Ovary (tissue), 3 donors: Measurements from ENCODE around the gene PCDHA6.

Experiments
- EP300 ChIP-seq: sonication (generic); formaldehyde crosslinking; IDR thresholded peaks from one replicate; pipeline ENCODE4 v1.6.1; 2017; ENCODE audit warnings: antibody characterized with exemption
- TF ChIP-seq, protein P1 (sequence below), 3 donors: fragments of 450-650 bp in 2 of 3; fragments of 200-600 bp in 1 of 3; IDR thresholded peaks; one replicate each; pipeline versions ENCODE4 v1.5.1 to v1.8.0; 2016 to 2022; ENCODE audit warnings: antibody characterized with exemption in 3 of 3, mild to moderate bottlenecking in 1 of 3
- donor health status: DM: no; HTN: no; CAD: no.

DNA sequence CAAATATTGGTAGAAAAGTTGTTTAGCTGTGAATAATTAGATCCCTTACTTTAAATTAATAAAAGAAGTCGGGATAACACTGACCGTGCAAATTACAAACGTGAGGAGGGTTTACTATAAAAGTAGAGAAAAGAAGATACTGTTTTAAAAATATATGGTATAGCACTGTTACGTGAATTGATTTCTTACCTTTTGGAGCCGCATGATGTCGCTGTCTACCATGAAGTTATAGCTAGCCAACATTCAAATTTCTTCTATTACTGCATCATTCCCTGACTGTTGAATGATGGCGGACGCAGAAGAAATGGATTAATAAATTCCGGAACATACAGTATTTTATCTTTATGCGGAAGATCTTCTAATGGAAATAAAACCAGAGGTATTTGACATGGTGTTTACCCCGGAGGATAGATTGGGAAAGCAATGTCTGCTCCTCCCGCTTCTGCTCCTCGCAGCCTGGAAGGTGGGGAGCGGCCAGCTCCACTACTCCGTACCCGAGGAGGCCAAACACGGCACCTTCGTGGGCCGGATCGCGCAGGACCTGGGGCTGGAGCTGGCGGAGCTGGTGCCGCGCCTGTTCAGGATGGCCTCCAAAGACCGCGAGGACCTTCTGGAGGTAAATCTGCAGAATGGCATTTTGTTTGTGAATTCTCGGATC, at the start of gene PCDHA6:
- TF ChIP-seq, protein P1, sequence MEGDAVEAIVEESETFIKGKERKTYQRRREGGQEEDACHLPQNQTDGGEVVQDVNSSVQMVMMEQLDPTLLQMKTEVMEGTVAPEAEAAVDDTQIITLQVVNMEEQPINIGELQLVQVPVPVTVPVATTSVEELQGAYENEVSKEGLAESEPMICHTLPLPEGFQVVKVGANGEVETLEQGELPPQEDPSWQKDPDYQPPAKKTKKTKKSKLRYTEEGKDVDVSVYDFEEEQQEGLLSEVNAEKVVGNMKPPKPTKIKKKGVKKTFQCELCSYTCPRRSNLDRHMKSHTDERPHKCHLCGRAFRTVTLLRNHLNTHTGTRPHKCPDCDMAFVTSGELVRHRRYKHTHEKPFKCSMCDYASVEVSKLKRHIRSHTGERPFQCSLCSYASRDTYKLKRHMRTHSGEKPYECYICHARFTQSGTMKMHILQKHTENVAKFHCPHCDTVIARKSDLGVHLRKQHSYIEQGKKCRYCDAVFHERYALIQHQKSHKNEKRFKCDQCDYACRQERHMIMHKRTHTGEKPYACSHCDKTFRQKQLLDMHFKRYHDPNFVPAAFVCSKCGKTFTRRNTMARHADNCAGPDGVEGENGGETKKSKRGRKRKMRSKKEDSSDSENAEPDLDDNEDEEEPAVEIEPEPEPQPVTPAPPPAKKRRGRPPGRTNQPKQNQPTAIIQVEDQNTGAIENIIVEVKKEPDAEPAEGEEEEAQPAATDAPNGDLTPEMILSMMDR (IDR thresholded peaks at IDR 0.05), result no peak
- TF ChIP-seq EP300, result no peak
